ENCODE results near the gene IGLL1.

- TF ChIP-seq, protein P1, sequence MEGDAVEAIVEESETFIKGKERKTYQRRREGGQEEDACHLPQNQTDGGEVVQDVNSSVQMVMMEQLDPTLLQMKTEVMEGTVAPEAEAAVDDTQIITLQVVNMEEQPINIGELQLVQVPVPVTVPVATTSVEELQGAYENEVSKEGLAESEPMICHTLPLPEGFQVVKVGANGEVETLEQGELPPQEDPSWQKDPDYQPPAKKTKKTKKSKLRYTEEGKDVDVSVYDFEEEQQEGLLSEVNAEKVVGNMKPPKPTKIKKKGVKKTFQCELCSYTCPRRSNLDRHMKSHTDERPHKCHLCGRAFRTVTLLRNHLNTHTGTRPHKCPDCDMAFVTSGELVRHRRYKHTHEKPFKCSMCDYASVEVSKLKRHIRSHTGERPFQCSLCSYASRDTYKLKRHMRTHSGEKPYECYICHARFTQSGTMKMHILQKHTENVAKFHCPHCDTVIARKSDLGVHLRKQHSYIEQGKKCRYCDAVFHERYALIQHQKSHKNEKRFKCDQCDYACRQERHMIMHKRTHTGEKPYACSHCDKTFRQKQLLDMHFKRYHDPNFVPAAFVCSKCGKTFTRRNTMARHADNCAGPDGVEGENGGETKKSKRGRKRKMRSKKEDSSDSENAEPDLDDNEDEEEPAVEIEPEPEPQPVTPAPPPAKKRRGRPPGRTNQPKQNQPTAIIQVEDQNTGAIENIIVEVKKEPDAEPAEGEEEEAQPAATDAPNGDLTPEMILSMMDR (conservative IDR thresholded peaks at IDR 0.05; ENCODE audit: low read depth in 2 of 2), result no peak
- no peak for TF ChIP-seq EZH2 (IDR thresholded peaks at IDR 0.05; ENCODE audit: low read depth, unreplicated experiment)
Observed at GRCh38 chr22:23570681-23571080, 9.4 kb downstream of the IGLL1 start.

Measured in GM23338 (cell line).